Cardiac muscle cell (in vitro differentiated cells and primary cell): Measurements from ENCODE around the gene NCBP2. TPM values are rescaled to one million over a fixed set of nuclear protein-coding genes. Genes with fewer than 3 reads are reported as not detected.

Source experiments
- DNase-seq, 2 donors: peaks; one replicate each; pipeline versions ENCODE4 v3.0.0 to v3.0.0-alpha.2; 2010 to 2017; ENCODE audit warnings: low read depth in 1 of 2, low spot score in 1 of 2
- H3K27ac ChIP-seq: fragments of 200-600 bp; sonication (generic); 2 replicates; pipeline ENCODE4 v1.5.1; 2016
- H3K27me3 ChIP-seq: fragments of 200-600 bp; sonication (generic); 2 replicates; pipeline ENCODE4 v1.6.0; 2016; ENCODE audit warnings: control low read depth
- H3K36me3 ChIP-seq: fragments of 200-600 bp; sonication (generic); 2 replicates; pipeline ENCODE4 v1.5.1; 2016; ENCODE audit warnings: control low read depth
- H3K4me1 ChIP-seq: fragments of 200-600 bp; sonication (generic); 2 replicates; pipeline ENCODE4 v1.8.1; 2017; ENCODE audit warnings: low read depth, mild to moderate bottlenecking, mixed run types
- H3K4me3 ChIP-seq: fragments of 200-600 bp; sonication (generic); 2 replicates; pipeline ENCODE4 v1.5.1; 2016; ENCODE audit warnings: mild to moderate bottlenecking
- H3K9me3 ChIP-seq: fragments of 200-600 bp; sonication (generic); 2 replicates; pipeline ENCODE4 v1.5.1; 2017; ENCODE audit warnings: low read depth, mild to moderate bottlenecking, control low read depth
- CTCF ChIP-seq: IDR thresholded peaks from 2 replicates; pipeline ENCODE4 v1.5.1; 2012; ENCODE audit warnings: low read depth, mild to moderate bottlenecking, low read length
- polyA plus RNA-seq: library from polyadenylated mRNA; unstranded; fragments of >200 nt; fragmentation: Nextera tagmentation; extraction: Ambion mirVana; gene quantifications from 2 replicates; pipeline ENCODE4 v1.2.1, GENCODE V29; 2016
- total RNA-seq: library from RNA; depleted of rRNA; stranded (reverse); fragments of >200 nt; gene quantifications from 2 replicates; pipeline ENCODE4 v1.2.3, GENCODE V29; 2016

Gene NCBP2
- total and polyA plus RNA-seq, 2 experiments from 2014 or later, result 52.9 to 98.9 TPM

DNA sequence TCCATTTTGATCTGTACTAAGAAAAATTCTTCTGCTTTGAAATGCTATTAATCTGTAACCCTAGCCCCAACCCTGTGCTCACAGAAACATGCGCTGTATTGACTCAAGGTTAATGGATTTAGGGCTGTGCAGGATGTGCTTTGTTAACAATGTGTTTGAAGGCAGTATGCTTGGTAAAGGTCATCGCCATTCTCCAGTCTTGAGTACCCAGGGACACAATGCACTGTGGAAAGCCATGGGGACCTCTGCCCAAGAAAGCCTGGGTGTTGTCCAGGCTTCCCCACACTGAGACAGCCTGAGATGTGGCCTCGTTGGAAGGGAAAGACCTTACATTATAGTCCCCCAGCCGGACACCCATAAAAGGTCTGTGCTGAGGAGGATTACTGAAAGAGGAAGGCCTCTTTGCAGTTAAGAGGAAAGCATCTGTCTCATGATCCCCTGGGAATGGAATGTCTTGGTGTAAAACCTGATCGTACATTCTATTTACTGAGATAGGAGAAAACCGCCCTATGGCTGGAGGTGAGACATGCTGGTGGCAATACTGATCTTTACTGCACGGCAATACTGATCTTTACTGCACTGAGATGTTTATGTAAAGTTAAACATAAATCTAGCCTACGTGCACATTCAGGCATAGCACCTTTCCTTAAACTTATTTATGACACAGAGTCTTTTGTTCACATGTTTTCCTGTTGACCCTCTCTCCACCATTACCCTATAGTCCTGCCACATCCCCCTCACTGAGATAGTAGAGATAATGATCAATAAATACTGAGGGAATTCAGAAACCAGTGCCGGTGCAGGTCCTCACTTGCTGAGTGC lies 20.0 kb upstream of the NCBP2 start:
- Histone ChIP-seq H3K4me3 (no peak overlapping the region), H3K9me3 (no peaks in the 10 kb centered on the region), H3K27me3 (peaks cover 85% of the 10 kb centered on the region), H3K36me3 (no peaks in the 10 kb centered on the region), H3K4me1 (no peaks in the 10 kb centered on the region), H3K27ac (no peak overlapping the region)
- TF ChIP-seq CTCF, result no peak
- DNase-seq, result no peak

GRCh38 chr3:196954832-196955231 lies 12.5 kb upstream of the NCBP2 start:
- no peak overlapping the region for H3K4me3 ChIP-seq
- no peak overlapping the region for H3K27ac ChIP-seq
- TF ChIP-seq CTCF, result no peak
- no peaks in the 10 kb centered on the region for H3K36me3 ChIP-seq
- H3K27me3 ChIP-seq, result peaks cover 24% of the 10 kb centered on the region
- no peak for DNase-seq
- no peaks in the 10 kb centered on the region for H3K4me1 ChIP-seq
- no peaks in the 10 kb centered on the region for H3K9me3 ChIP-seq

- no peak overlapping the region for H3K27ac ChIP-seq
- no peak for DNase-seq
- TF ChIP-seq CTCF, result no peak
- no peaks in the 10 kb centered on the region for H3K9me3 ChIP-seq
- H3K36me3 ChIP-seq, result no peaks in the 10 kb centered on the region
- no peaks in the 10 kb centered on the region for H3K4me1 ChIP-seq
- H3K4me3 ChIP-seq, result no peak overlapping the region
- H3K27me3 ChIP-seq, result peaks cover 12% of the 10 kb centered on the region
Measured at GRCh38 chr3:196951371-196951770, 9.0 kb upstream of the NCBP2 start.

GRCh38 chr3:196949750-196950149 lies 7.4 kb upstream of the NCBP2 start:
- H3K27ac ChIP-seq, result no peak overlapping the region
- H3K4me1 ChIP-seq, result no peaks in the 10 kb centered on the region
- H3K9me3 ChIP-seq, result no peaks in the 10 kb centered on the region
- no peaks in the 10 kb centered on the region for H3K36me3 ChIP-seq
- H3K4me3 ChIP-seq, result no peak overlapping the region
- H3K27me3 ChIP-seq, result peaks cover 12% of the 10 kb centered on the region
- no peak for DNase-seq
- no peak for TF ChIP-seq CTCF

DNA sequence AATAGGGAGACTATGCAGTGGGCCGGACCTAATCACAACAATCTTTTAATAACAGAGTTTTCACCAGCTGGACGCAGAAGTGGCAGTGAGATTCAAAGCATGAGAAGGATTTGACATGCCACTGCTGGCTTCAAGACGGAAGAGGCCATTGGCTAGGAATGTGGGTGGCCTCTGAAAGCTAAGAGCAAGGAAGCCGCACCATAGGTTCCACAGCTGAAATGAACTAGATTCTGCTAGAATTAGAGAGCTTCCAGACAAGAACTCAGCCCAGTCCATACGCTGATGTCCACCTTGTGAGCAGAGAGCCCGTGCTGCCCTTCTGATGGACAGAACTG lies 6.9 kb upstream of the NCBP2 start:
- Histone ChIP-seq H3K27ac (no peak overlapping the region), H3K4me1 (no peaks in the 10 kb centered on the region), H3K4me3 (no peak overlapping the region), H3K27me3 (peaks cover 12% of the 10 kb centered on the region), H3K36me3 (no peaks in the 10 kb centered on the region), H3K9me3 (no peaks in the 10 kb centered on the region)
- no peak for DNase-seq
- no peak for TF ChIP-seq CTCF
